ENCODE results near the gene SDK1.

SDK1 gene

DNA sequence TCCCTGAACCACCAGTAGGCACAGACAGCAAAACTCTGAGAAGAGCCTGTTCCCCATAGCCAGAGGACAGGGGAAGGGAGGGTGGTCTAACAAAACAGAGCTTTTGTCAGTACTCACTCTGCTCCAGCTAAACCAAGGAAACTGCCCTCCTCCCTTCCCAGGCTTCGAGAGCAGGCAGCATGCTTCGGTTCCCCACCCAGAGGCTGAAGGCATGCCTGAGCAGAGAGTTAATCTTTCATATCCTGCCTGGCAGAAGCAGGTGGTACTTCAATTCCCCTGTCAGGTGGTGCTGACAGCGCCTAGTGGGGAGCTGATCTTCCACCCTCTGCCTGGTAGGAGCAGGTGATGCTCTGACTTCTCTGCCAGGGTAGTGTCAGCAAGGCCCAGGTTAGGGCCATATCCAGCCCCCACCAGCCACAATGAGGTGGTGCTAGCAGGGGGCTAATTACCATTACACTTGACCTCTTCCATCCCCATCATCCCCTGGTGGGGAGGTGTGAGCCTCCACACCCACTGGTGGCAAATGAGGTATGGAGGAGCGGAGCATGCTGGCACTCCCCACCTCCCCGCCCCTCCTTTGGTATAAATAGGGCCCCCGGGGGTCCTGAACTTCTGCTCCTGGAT is 35.1 kb downstream of the SDK1 start:
- DNase-seq = no peak

- no peak for DNase-seq
These were observed 37.1 kb downstream of the SDK1 start for GRCh38 chr7:3338161-3338560.

GRCh38 chr7:3345699-3346481 is 44.8 kb downstream of the SDK1 start:
- DNase-seq = no peak

GRCh38 chr7:3349126-3349525 is 48.1 kb downstream of the SDK1 start:
- no peak for DNase-seq

- DNase-seq = no peak
These were observed 55.1 kb downstream of the SDK1 start for GRCh38 chr7:3356173-3356572.

DNA sequence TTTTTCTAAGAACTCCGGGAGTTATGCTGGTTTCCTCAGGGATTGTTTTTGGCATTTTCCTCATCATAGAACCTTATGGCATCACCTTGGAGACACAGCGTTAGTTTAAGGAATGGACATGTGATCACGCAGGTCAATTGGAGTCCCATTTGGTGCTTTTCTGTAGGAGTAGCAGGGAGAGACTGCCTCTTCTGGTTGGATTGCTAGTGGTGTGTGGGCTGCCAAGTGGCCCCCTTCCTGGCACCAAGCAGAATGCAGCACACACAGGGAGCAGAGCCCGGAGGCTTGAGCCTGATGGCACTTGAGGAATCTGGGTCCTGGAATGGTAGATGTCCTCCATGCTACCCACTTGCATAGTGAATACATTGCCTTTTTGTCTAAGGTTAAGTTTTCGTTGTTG is 57.9 kb downstream of the SDK1 start:
- no peak for DNase-seq

DNA sequence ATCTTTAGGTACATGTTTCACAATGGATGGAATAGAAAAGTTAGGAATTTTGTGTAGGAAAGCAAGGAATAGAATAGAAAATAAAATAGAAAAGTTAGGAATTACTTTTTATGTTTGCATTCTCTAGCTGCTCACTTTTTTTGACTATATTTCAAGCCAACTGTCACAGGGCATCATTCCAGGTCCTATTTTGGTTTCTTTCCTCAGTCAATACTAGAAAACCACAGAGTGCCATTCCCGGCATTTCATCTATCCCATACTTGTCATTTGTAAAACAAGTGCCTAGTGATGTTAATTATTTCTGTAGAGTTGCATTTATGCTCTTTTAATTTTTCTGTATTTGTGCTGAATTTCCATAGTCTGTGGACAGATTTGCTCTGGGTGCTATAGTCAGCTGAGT is 66.2 kb downstream of the SDK1 start:
- no peak for DNase-seq

- no peak for DNase-seq
These were observed 69.2 kb downstream of the SDK1 start for GRCh38 chr7:3370068-3370830.

- DNase-seq = no peak
These were observed 69.9 kb downstream of the SDK1 start for GRCh38 chr7:3370921-3371320.

- DNase-seq = no peak
These were observed 70.5 kb downstream of the SDK1 start for GRCh38 chr7:3371601-3372000.

GRCh38 chr7:3374239-3374638 is 73.2 kb downstream of the SDK1 start:
- DNase-seq = no peak

DNA sequence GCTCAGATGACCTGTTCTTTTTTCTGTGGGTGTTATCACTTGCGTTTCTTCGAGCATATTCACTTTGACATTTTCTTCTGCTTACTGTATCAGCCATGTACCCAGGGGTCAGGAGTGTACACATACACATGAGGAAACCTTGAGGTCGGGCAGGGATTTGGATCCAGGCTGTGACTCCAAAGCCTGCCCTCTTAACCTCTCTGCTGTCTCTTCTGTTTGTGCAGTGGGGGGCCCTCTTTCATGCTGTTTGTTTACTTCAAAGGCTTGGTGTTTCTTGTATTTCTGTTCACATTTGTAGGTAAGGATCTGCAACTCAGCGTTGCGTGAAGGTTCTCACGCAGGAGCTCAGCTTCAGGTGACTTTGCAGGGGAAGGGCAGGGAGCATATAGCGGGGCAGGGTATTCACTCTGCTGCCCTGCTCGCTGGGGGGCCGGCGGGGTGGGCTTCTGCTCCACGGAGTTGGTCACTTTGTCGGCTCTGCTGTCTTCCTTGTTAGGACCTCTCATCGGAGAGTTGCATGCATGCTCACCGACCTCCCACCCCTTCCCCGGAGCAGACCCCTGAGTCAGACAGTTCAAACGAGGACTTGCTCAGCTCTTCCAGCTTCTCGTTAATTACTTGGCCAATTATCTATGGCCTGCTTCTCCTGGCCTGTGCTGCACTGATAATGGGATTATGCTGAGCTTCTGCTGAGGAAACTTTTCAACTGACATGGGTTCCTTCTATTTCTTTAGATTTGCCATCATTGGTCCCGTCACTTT is 77.5 kb downstream of the SDK1 start:
- DNase-seq = no peak

GRCh38 chr7:3380034-3380433 is 79.0 kb downstream of the SDK1 start:
- no peak for DNase-seq

DNA sequence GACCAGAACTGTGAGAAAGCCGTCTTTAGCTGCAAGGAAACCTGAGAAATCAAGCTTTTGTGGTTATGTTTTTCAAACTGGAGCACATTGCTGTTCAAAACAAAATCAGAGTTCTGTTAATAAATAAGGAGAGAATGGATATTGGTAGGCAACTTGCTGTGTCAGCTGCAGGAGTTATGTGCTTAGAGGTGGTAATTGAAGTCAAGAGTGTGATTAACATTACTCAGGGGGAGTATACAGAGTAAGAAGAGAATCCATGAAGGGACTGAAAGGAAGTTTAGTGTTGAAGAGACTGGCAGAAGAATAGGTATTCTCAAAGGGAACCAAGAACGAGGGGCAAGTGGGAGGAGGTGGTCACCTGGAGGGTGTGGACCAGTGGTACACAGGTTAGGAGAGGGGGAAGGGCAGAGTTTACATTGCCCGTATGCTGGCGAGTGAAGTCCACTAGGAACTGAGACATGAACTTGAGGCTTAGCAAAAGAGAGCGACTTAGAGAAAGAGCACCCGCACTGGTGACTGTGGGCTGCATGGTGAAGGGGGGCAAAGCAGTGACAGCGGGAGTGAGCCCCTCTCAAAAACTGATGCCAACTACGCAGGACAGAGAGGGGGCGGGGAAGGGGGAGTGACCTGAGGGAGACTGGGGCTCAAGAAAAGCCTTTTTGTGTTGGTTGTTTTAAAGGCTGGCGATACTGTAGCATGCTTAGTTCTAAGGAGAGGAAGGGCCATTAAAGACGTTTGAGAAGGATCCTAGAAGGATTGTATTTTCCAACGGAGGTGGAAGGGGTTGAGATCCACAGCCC is 80.0 kb downstream of the SDK1 start:
- DNase-seq = no peak

DNA sequence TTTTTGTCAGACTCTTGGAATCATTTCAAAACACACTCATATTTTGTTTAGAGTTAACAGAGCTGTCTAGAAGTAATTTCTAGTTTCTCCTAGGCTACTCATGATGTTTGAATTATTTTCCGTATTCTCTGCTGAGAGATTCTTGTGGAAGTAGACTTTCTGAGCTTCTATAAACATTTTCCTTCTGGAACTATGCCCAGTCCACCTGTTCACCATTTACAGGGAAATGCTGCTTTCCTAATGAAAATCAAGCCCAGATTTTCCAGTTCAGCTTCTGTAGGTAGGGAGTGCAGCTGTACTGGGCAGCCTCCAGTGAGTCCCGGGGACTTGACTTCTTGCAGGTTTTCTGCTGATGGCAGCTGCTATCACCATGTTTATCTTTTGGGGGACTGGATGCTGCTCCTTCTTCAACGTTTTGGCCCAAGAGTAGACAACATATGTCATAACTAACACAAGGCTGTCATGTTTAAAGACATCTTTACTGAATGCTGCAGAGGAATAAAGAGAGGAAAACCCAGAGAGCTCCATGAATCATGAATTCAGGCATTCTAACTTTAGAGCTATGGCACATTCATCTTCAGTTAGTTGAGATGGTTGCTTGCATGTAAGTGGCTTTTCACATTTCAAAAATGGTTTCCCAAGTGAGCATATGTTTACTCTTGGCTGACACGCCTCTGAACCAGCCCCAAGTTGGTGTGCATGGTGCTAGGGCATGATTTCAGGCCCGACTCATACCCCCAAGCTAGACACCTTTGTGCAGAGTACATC is 85.6 kb downstream of the SDK1 start:
- DNase-seq = no peak

- no peak for DNase-seq
These were observed 92.8 kb downstream of the SDK1 start for GRCh38 chr7:3393862-3394261.

- DNase-seq = no peak
These were observed 96.3 kb downstream of the SDK1 start for GRCh38 chr7:3397324-3397723.

GRCh38 chr7:3399858-3400257 is 98.8 kb downstream of the SDK1 start:
- DNase-seq = peak in 1 of 2 experiments; percentile 69

GRCh38 chr7:3404501-3404900 is 103.4 kb downstream of the SDK1 start:
- no peak for DNase-seq

DNA sequence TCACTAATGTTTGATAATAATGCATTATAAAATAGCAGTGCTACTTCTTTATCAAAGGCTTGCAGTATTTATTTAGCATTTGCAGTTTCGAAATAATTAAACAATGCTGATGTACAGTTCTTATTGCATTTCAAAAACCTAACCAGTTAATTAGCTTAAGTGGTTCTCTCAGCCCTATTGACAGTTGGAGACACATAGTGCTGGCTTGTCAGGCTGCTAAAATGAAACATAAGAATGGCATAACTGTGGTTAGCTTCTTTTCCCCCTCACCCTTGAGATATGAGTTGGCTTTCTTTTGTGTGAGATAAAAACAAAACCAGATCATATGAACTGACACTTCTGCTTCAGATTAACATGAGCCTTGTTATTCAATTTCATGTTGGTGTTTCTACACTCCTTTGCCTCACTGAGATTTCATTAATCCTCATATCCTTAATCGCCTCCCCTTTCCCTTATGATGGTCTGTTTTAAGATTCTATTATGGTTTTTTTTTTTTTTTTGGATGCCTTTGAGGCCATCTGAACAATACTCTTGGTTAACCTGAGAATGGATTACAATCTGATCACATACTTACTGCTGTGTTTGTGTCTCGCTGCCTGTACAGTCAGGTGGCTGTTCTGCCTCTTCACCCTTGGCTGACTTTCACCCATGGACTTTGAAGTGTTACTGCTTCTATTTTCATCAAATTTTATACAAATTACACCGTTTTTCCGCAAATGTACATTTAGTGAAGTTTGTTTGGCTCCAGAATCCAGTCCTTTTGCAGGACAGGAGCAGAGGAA is 108.0 kb downstream of the SDK1 start:
- DNase-seq = no peak

DNA sequence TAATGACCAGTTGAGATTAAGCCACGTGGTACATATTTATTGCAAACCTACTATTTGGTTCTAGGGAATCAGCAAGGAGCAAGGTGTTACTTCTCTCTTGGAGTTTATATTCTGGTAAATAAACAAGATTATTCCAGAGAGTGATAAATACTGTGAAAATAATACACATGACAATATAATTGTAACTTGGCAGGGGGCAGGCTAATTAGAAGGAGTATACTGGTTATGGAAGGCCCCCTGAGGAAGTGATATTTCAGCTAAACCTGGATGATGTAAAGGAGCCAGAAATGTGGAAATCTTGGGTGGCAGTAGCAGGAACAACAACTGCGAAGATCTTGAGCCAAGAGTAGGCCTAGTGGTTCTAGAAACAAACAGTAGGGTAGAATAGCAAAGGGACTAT is 111.8 kb downstream of the SDK1 start:
- DNase-seq = no peak

All from SW 1271 (cell line).